Testis (tissue), 3 donors: ENCODE data around the gene CNIH1. TPM values are rescaled to one million over a fixed set of nuclear protein-coding genes. Genes with fewer than 3 reads are reported as not detected.
"Not testable (repeated sequence)": the region's sequence is repeated elsewhere in the genome, so short reads cannot be mapped to it uniquely, and the experiment has no call there.

Source experiments
- DNase-seq: peaks from one replicate; pipeline ENCODE4 v3.0.0-alpha.2; 2019
- H3K27ac ChIP-seq, 2 donors: fragments of 200-600 bp; sonication (generic); one replicate each; pipeline ENCODE4 v1.5.1; 2019
- H3K27me3 ChIP-seq: fragments of 200-600 bp; sonication (generic); one replicate; pipeline ENCODE4 v1.5.1; 2019
- H3K36me3 ChIP-seq: fragments of 200-600 bp; sonication (generic); one replicate; pipeline ENCODE4 v1.5.1; 2017; ENCODE audit warnings: low read depth; ENCODE audit errors: missing control alignments
- H3K4me1 ChIP-seq: fragments of 200-600 bp; sonication (generic); one replicate; pipeline ENCODE4 v1.5.1; 2019
- H3K4me3 ChIP-seq, 2 donors: fragments of 200-600 bp; sonication (generic); one replicate each; pipeline ENCODE4 v1.5.1; 2017 to 2019
- H3K9me3 ChIP-seq: fragments of 200-600 bp; sonication (generic); one replicate; pipeline ENCODE4 v1.5.1; 2017
- CTCF ChIP-seq, 3 experiments: fragments of 450-650 bp in 2 of 3; fragments of 200-600 bp in 1 of 3; sonication (generic) in 1 of 3; IDR thresholded peaks; one replicate each; pipeline ENCODE4 v1.5.1; 2016 to 2019; ENCODE audit warnings: antibody characterized with exemption in 3 of 3, mild to moderate bottlenecking in 2 of 3, moderate library complexity in 1 of 3
- POLR2A ChIP-seq: fragments of 450-650 bp; IDR thresholded peaks from one replicate; pipeline ENCODE4 v1.6.1; 2017; ENCODE audit warnings: antibody characterized with exemption, mild to moderate bottlenecking, moderate library complexity
- WGBS, 2 donors: methylation state at CpG; one replicate each; pipeline ENCODE4 v1.1.5; 2018; 5-methylcytosine and 5-hydroxymethylcytosine counted together
- intact Hi-C: fragments of 100-400 bp; cut with DNase I; formaldehyde crosslinking; loops from one replicate; pipeline ENCODE4 v1.15.1; 2023; ENCODE audit warnings: low total_unique reads
- polyA plus RNA-seq: library from polyadenylated mRNA; stranded (reverse); fragments of 350-450 nt; fragmentation: Illumina TruSeq; extraction: RNeasy Lipid Tissue Mini Kit (QIAGEN cat#74804); gene quantifications from one replicate; pipeline ENCODE4 v1.2.3, GENCODE V29; 2014; ENCODE audit warnings: low read depth, low replicate concordance; ENCODE audit not compliant: insufficient read depth
- total RNA-seq, 2 donors: library from RNA; depleted of rRNA; stranded (reverse); fragments of >200 nt; gene quantifications; one replicate each; pipeline ENCODE4 v1.2.3, GENCODE V29; 2016

Gene CNIH1
- total and polyA plus RNA-seq, 3 donors from 2014 or later: 44.2 to 157 (median 121) TPM

- intact Hi-C loops: no loop called here
- TF ChIP-seq POLR2A (no peak), CTCF (IDR thresholded peaks at IDR 0.05) (no peak)
- no peak overlapping the region for H3K4me3 ChIP-seq
- no peaks in the 10 kb centered on the region for H3K9me3 ChIP-seq
- H3K4me1 ChIP-seq: no peaks in the 10 kb centered on the region
- no peaks in the 10 kb centered on the region for H3K36me3 ChIP-seq
- 76 to 80% methylated on average over 4 of the region's 4 CpGs for WGBS, 2 donors
- no peak for DNase-seq
- no peak overlapping the region for H3K27ac ChIP-seq
- no peaks in the 10 kb centered on the region for H3K27me3 ChIP-seq
Measured at GRCh38 chr14:54424479-54424901, 16.7 kb downstream of the CNIH1 start.

GRCh38 chr14:54423991-54424390 is 17.2 kb downstream of the CNIH1 start:
- H3K27me3 ChIP-seq: no peaks in the 10 kb centered on the region
- H3K27ac ChIP-seq: no peak overlapping the region
- no peak overlapping the region for H3K4me3 ChIP-seq
- H3K4me1 ChIP-seq: no peaks in the 10 kb centered on the region
- H3K36me3 ChIP-seq: no peaks in the 10 kb centered on the region
- intact Hi-C loops: no loop called here
- no peak for DNase-seq
- TF ChIP-seq POLR2A: no peak
- TF ChIP-seq CTCF (IDR thresholded peaks at IDR 0.05): no peak
- H3K9me3 ChIP-seq: no peaks in the 10 kb centered on the region

- Histone ChIP-seq H3K4me3 (no peak overlapping the region), H3K27me3 (no peaks in the 10 kb centered on the region), H3K4me1 (no peaks in the 10 kb centered on the region), H3K36me3 (no peaks in the 10 kb centered on the region), H3K27ac (no peak overlapping the region), H3K9me3 (no peaks in the 10 kb centered on the region)
- TF ChIP-seq CTCF (IDR thresholded peaks at IDR 0.05) (peak; percentile 37 to 52 (median 43)), POLR2A (no peak)
- peak; percentile 43 for DNase-seq
- intact Hi-C loops: no loop called here
- 42 to 47% methylated on average over 6 to 7 of the region's 7 CpGs for WGBS, 2 donors
Measured at GRCh38 chr14:54420478-54421142, 20.6 kb downstream of the CNIH1 start.

GRCh38 chr14:54411371-54411770 is 29.8 kb downstream of the CNIH1 start:
- TF ChIP-seq POLR2A (no peak), CTCF (IDR thresholded peaks at IDR 0.05) (no peak)
- WGBS, 2 donors: 97 to 98% methylated on average over 3 of the region's 3 CpGs
- H3K27ac ChIP-seq: no peak overlapping the region
- no peaks in the 10 kb centered on the region for H3K36me3 ChIP-seq
- intact Hi-C loops: no loop called here
- H3K27me3 ChIP-seq: no peaks in the 10 kb centered on the region
- H3K4me3 ChIP-seq: no peak overlapping the region
- no peaks in the 10 kb centered on the region for H3K4me1 ChIP-seq
- no peaks in the 10 kb centered on the region for H3K9me3 ChIP-seq
- DNase-seq: no peak

GRCh38 chr14:54410215-54410614 is 31.0 kb downstream of the CNIH1 start:
- TF ChIP-seq POLR2A (no peak), CTCF (IDR thresholded peaks at IDR 0.05) (no peak)
- Histone ChIP-seq H3K9me3 (no peaks in the 10 kb centered on the region), H3K4me1 (no peaks in the 10 kb centered on the region), H3K27me3 (no peaks in the 10 kb centered on the region), H3K4me3 (no peak overlapping the region), H3K27ac (no peak overlapping the region), H3K36me3 (no peaks in the 10 kb centered on the region)
- WGBS, 2 donors: 93 to 100% methylated on average over 1 of the region's 1 CpG
- intact Hi-C loops: no loop called here
- DNase-seq: no peak

DNA sequence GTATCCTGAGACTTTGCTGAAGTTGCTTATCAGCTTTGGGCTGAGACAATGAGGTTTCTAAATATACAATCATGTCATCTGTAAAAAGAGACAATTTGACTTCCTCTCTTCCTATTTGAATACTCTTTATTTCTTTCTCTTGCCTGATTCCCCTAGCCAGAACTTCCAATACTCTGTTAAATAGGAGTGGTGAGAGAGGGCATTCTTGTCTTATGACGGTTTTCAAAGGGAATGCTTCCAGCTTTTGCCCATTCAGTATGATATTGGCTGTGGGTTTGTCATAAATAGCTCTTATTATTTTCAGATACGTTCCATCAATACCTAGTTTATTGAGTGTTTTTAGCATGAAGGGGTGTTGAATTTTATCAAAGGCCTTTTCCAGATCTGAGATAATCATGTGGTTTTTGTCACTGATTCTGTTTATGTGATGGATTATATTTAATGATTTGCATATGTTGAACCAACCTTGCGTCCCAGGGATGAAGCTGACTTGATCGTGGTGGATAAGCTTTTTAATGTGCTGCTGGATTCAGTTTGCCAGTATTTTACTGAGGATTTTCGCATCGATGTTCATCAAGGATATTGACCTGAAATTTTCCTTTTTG is 37.7 kb downstream of the CNIH1 start:
- H3K27ac ChIP-seq, H3K4me1 ChIP-seq, intact Hi-C loops, H3K4me3 ChIP-seq, H3K27me3 ChIP-seq, H3K36me3 ChIP-seq, DNase-seq, H3K9me3 ChIP-seq: not testable (repeated sequence)
- 93 to 95% methylated on average over 6 of the region's 6 CpGs for WGBS, 2 donors
